GM20431 (cell line): Measurements from ENCODE around the gene SERPINA5.

Experiments
- in situ Hi-C: fragments of 300-500 bp; cut with MseI, MboI; formaldehyde crosslinking; loops from one replicate; pipeline ENCODE4 v1.15.0; 2020; ENCODE audit warnings: low sequenced_read_pairs; ENCODE audit not compliant: unreplicated experiment

SERPINA5 gene

DNA sequence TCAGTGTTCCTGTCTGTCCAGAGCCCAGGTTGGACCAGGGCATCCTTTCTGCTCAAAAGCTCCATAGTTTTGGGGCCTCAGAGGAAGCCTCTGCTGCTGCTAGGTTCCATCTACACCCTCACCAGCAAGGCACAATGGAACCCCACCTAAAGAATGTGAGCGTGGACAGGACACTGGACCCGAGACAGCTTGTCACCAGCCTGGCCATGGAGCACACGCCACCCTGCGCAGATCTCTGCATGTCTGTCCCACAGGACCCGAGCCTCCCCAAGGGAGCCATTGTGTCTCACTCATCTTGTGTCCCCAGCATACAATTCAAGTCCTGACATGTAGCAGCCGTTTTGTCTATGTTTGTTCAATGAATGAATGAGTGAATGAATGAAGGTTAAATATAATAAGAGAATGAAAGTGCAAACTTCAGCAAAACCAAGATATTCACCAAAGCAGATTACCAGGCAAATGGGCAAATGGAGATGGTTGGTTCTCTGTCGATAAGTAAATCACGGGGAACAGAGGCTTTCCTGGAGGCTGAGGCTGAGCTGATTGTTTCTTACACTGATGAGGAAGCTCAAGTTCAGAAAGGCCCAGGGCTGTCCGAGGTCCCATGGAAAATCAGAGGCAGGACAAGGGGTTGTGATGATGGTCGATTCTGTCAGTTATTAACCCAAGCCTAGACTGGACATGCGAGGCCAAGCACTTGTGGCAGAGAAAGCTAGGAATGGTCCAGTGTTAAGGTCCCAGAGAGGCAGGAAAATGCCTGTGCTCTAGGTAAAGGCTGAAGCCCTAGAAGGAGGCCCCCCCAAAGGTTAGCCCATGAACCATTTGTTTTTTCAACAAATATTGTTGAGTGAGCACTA is 58.0 kb downstream of the SERPINA5 start:
- in situ Hi-C loops: no loop called here

DNA sequence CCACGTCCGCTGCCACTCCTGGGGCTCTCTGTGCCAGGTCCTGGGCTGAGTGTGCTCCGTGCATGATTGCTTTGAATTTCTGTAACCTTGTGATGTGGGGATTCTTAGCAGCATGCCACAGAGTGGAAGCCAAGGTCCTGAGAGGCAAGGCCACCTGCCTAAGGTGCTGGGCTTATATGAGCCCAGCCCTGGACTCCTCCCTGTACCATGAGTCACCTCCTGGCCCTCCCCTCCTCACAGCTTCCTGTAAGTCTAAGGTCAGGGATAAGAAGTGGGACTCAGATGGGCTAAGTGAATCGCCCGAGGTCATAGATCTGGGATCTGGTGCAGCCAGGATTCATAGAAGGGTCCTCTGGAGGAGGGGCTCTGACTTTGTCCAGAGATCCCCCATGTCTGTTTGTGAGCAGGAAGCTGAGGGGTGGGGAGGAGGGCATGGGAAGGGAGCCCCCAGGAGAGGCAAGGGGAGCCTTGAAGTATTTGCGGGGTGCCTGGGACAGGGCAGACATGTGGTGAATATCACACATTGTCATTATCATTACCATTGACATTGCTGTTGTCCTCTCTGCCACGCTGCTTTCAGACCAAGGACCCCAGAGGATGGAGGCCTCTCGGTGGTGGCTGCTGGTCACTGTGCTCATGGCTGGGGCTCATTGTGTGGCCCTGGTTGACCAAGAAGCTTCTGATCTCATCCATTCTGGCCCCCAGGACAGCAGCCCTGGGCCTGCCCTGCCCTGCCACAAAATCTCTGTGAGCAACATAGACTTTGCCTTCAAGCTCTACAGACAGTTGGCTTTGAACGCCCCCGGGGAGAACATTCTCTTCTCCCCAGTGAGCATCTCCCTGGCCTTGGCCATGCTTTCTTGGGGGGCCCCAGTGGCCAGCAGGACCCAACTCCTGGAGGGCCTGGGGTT is 59.8 kb downstream of the SERPINA5 start:
- in situ Hi-C loops: no loop called here

DNA sequence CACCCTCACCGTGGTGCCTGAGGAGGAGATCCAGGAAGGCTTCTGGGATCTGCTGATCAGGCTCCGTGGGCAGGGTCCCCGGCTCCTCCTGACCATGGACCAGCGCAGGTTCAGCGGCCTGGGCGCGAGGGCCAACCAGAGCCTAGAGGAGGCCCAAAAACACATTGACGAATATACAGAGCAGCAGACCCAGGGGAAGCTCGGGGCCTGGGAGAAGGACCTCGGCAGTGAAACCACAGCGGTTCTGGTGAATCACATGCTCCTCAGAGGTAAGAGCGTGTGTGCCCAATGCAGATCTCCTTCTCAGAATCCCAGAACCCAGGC is 60.4 kb downstream of the SERPINA5 start:
- in situ Hi-C loops: no loop called here
